ENCODE data around the gene MIEN1.
"Not testable (repeated sequence)": the region's sequence is repeated elsewhere in the genome, so short reads cannot be mapped to it uniquely, and the experiment has no call there.

The MIEN1 gene

DNA sequence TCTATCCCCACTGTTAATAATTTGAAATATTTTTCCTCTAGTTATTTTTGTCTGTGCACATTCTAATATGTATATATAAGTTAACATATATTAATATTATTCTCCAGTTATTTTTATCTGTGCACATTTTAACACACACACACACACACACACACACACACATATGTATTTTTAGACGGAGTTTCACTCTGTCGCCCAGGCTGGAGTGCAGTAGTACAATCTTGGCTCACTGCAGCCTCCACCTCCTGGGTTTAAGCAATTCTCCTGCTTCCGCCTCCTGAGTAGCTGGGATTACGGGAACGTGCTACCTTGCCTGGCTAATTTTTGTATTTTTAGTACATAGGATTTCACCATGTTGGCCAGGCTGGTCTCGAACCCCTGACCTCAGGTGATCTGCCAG is 12.7 kb downstream of the MIEN1 start:
- no peak overlapping the region for H3K4me3 ChIP-seq (ENCODE audit: low read depth, low read length)
- TF ChIP-seq, protein P1, sequence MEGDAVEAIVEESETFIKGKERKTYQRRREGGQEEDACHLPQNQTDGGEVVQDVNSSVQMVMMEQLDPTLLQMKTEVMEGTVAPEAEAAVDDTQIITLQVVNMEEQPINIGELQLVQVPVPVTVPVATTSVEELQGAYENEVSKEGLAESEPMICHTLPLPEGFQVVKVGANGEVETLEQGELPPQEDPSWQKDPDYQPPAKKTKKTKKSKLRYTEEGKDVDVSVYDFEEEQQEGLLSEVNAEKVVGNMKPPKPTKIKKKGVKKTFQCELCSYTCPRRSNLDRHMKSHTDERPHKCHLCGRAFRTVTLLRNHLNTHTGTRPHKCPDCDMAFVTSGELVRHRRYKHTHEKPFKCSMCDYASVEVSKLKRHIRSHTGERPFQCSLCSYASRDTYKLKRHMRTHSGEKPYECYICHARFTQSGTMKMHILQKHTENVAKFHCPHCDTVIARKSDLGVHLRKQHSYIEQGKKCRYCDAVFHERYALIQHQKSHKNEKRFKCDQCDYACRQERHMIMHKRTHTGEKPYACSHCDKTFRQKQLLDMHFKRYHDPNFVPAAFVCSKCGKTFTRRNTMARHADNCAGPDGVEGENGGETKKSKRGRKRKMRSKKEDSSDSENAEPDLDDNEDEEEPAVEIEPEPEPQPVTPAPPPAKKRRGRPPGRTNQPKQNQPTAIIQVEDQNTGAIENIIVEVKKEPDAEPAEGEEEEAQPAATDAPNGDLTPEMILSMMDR (IDR thresholded peaks at IDR 0.05; ENCODE audit: low read depth, low read length) = no peak

DNA sequence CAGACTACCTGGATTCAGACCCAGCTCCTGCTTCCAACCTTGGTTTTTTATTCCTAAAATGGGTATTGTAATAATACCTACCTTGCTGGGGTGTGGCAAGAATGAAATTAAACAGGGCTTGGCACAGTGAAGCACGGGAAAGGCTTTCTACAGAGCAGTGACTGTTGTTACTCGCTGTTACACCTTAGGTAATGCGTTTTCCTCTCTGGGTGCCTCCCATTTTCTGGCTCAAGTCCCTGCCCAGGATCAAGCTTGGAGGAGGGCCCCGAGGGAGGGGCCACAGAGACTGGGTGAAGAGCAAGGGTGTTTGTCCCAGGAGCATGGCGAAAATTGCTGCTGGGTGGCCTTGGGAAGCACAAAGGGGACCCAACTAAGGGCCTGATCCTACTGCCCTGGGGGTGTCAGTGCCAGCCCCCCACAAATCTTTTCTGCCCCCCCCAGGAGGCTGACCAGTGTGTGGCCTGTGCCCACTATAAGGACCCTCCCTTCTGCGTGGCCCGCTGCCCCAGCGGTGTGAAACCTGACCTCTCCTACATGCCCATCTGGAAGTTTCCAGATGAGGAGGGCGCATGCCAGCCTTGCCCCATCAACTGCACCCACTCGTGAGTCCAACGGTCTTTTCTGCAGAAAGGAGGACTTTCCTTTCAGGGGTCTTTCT is 13.3 kb downstream of the MIEN1 start:
- no peak overlapping the region for H3K4me3 ChIP-seq (ENCODE audit: low read depth, low read length)
- TF ChIP-seq, protein P1 (IDR thresholded peaks at IDR 0.05; ENCODE audit: low read depth, low read length) = no peak

GRCh38 chr17:39716073-39716818 is 14.1 kb downstream of the MIEN1 start:
- TF ChIP-seq, protein P1 (IDR thresholded peaks at IDR 0.05; ENCODE audit: low read depth, low read length) = no peak
- no peak overlapping the region for H3K4me3 ChIP-seq (ENCODE audit: low read depth, low read length)

DNA sequence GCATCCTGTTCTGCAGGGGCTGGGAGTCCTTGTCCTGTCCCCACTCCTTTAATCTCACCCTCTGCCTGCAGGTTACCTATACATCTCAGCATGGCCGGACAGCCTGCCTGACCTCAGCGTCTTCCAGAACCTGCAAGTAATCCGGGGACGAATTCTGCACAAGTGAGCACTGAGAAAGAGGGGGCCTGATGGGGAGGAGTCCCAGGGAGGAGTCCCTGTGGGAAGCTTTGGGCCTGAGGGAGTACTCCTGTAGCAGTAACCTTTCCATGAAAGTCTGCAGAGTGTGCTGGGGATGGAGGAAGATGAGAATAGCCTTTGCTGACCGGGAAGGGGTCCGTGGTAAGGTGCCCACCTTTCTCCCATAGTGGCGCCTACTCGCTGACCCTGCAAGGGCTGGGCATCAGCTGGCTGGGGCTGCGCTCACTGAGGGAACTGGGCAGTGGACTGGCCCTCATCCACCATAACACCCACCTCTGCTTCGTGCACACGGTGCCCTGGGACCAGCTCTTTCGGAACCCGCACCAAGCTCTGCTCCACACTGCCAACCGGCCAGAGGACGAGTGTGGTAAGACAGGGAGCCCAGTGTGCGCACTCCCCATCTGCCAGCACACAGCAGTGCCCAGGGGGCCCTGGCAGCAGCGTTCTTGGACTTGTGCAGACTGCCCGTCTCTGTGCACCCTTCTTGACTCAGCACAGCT is 14.8 kb downstream of the MIEN1 start:
- no peak overlapping the region for H3K4me3 ChIP-seq (ENCODE audit: low read depth, low read length)
- TF ChIP-seq, protein P1 (IDR thresholded peaks at IDR 0.05; ENCODE audit: low read depth, low read length) = no peak

GRCh38 chr17:39714234-39714633 is 16.1 kb downstream of the MIEN1 start:
- TF ChIP-seq, protein P1 (IDR thresholded peaks at IDR 0.05; ENCODE audit: low read depth, low read length) = no peak
- H3K4me3 ChIP-seq (ENCODE audit: low read depth, low read length) = no peak overlapping the region

GRCh38 chr17:39711851-39712250 is 18.5 kb downstream of the MIEN1 start:
- no peak overlapping the region for H3K4me3 ChIP-seq (ENCODE audit: low read depth, low read length)
- TF ChIP-seq, protein P1 (IDR thresholded peaks at IDR 0.05; ENCODE audit: low read depth, low read length) = no peak

GRCh38 chr17:39711071-39711470 is 19.3 kb downstream of the MIEN1 start:
- H3K4me3 ChIP-seq (ENCODE audit: low read depth, low read length) = not testable (repeated sequence)
